ENCODE data around the gene TXNDC9.
"Not testable (repeated sequence)": the region's sequence is repeated elsewhere in the genome, so short reads cannot be mapped to it uniquely, and the experiment has no call there.

Gene TXNDC9

GRCh38 chr2:99336804-99337112 lies 625 bp upstream of the TXNDC9 start:
- in situ Hi-C loops (cut with HindIII; ENCODE audit: low sequenced_read_pairs): no loop called here

GRCh38 chr2:99325384-99325783 lies 10.7 kb downstream of the TXNDC9 start:
- in situ Hi-C loops (cut with HindIII; ENCODE audit: low sequenced_read_pairs): no loop called here

- in situ Hi-C loops (cut with HindIII; ENCODE audit: low sequenced_read_pairs): not testable (repeated sequence)
Measured at GRCh38 chr2:99317873-99318200, 18.3 kb downstream of the TXNDC9 start.

- in situ Hi-C loops (cut with HindIII; ENCODE audit: low sequenced_read_pairs): no loop called here
Measured at GRCh38 chr2:99317161-99317872, 18.8 kb downstream of the TXNDC9 start.

DNA sequence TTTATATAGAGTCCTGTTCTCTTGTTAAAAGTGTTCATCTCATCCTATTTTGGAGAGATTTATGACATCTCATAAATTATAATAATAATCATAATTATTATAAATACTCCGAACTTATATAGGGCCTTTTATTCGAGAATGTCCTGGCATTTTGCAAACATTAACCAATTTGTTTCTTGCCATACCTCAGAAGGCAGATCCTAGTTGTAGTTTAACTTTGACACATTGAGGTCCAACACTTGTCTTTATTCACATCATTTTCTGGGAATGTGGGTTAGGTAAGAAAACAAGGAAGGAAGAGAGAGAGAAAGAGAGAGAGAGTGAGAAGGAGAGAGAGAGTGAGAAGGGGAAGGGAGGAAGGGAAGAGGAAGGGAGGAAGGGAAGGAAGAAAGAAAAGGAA lies 35.0 kb downstream of the TXNDC9 start, which contains the start of gene LYG1:
LYG1 (minus strand) TSS at position 101 of the 400 bp plus-strand sequence. CDS start 5,527 bp downstream, outside the sequence.
- in situ Hi-C loops (cut with HindIII; ENCODE audit: low sequenced_read_pairs): not testable (repeated sequence)

DNA sequence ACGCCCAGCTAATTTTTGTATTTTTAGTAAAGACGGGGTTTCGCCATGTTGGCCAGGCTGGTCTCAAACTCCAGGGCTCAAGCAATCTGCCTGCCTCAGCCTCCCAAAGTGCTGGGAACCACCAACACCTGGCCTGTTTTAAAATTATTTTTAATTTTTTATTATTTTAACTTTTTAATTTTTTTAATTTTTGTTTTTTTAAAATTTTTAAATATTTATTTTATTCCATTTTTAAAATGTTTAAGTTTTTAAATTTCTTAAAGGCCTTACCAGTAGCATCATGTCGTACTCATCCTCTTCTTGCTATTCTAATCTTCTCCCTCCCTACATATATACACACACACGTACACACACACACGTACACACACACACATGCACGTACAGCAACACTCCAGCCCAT lies 36.6 kb downstream of the TXNDC9 start:
- in situ Hi-C loops (cut with HindIII; ENCODE audit: low sequenced_read_pairs): no loop called here

DNA sequence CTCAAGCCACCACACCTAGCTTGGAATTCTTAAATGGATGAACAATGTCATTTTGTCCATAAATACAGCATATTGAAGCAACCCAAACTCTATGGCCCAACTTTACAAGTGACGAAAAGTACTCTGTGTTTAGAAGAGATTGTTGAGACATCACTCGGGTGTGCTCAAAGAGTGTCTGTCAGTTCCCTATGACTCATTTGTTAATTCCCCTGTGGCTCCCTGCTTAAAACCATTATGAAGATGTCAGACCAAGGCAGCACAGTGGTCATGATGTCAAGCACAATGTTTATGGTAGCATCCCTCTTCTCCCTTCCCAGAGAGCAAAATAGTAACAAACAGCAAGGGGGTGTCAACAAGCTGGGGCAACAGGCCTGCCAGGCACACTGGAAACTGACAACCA lies 38.1 kb downstream of the TXNDC9 start:
- in situ Hi-C loops (cut with HindIII; ENCODE audit: low sequenced_read_pairs): no loop called here

DNA sequence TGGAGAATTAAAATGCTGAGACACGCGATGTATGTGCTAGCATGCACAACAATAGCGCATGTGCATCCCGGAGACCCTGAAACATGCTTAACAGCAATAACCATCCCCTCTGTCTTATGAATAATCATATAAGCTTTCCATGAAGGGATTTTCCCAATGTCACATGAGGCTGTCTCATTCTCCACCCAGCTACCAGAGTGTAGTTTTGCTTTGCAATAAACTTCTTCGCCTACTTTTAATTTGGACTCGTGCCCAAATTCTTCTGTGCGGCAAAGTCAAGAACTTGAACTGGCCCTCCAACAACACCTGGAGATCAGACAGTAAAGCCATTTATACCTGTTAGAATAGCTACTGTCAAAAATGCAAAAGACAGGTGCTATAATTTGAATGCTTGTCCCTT lies 50.6 kb downstream of the TXNDC9 start:
- in situ Hi-C loops (cut with HindIII; ENCODE audit: low sequenced_read_pairs): no loop called here

DNA sequence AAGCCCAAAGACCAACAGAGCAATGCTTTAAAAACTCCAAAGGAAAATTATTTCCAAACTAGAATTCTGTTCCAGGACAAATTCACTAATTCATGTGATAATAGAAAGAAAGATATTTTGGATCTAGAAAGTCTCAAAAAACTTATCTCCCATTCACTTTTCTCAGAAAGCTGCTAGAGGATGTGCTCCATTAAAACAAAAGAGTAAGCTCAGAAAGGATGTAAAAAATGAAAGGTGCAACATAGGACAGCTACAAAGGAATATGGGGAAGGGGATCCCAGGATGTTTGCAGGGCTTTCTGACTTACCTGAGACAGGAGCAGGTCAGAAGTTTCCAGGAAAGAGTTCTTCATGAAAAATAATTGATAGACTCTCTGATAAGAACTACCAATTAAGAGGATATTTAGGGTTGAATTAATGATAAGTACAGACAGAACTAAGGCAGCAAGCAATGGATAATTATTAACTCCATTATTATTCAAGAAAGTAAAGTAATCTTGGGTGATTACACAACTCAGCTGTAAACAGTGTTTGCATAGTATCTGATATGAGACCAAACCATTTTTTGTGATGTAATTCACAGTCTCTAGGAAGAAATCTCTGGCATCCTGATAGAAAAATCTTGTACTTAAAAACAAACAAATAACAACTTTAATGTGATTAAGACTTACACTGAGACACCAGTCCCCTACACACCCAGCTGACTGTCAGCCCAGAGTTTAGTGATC lies 56.0 kb downstream of the TXNDC9 start:
- in situ Hi-C loops (cut with HindIII; ENCODE audit: low sequenced_read_pairs): no loop called here

DNA sequence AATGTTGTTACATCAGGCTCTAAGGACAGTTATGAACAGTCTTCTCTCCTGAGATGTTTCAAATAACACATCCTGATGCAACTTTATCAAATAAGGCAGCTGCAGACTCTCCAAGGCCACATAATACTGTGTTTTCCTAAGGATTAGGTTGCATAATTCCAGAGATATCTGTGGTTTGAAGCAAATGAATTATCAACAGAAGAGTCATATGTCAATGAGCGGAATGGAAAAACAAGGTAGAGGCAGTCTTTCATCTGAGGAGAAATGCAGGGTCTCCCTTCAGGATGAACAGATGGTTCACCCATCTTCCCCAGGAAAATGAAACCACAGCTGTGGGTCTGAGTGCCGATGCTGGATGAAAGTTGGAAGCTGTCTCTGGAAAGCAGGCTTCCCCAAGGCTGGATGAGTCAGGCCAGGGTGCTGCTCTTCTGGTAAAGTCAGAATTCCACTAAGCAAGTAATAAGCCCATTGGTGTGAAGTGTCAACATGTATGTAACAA lies 57.3 kb downstream of the TXNDC9 start:
- in situ Hi-C loops (cut with HindIII; ENCODE audit: low sequenced_read_pairs): no loop called here

- in situ Hi-C loops (cut with HindIII; ENCODE audit: low sequenced_read_pairs): not testable (repeated sequence)
Measured at GRCh38 chr2:99278195-99278765, 57.9 kb downstream of the TXNDC9 start.

GRCh38 chr2:99275882-99276281 lies 60.3 kb downstream of the TXNDC9 start:
- in situ Hi-C loops (cut with HindIII; ENCODE audit: low sequenced_read_pairs): no loop called here
